Stimulated activated CD8-positive, alpha-beta memory T cell treated with anti-CD3 and anti-CD28 coated beads, Interleukin-12 subunit alpha, Interleukin-12 subunit beta, amount 100 ng/mL, for 24 hours (primary cell): ENCODE results near the gene VPS16.

Experiments used
- DNase-seq: peaks from one replicate; pipeline ENCODE4 v3.0.0-alpha.2; 2020; ENCODE audit errors: extremely low read depth

Gene VPS16

GRCh38 chr20:2835331-2835796 is 5.2 kb upstream of the VPS16 start:
- no peak for DNase-seq

GRCh38 chr20:2836035-2836434 is 4.5 kb upstream of the VPS16 start:
- DNase-seq: no peak

- DNase-seq: no peak
These were observed 3.2 kb upstream of the VPS16 start for GRCh38 chr20:2837221-2837960.

GRCh38 chr20:2838170-2838797 is 2.3 kb upstream of the VPS16 start:
- no peak for DNase-seq

GRCh38 chr20:2838847-2839671 is 1.5 kb upstream of the VPS16 start:
- no peak for DNase-seq

- no peak for DNase-seq
These were observed 810 bp upstream of the VPS16 start for GRCh38 chr20:2839732-2840137.

GRCh38 chr20:2840967-2841531 is 504 bp downstream of the VPS16 start:
- DNase-seq: no peak

GRCh38 chr20:2845607-2846006 is 5.1 kb downstream of the VPS16 start:
- no peak for DNase-seq

GRCh38 chr20:2846698-2847097 is 6.2 kb downstream of the VPS16 start:
- no peak for DNase-seq

- DNase-seq: no peak
These were observed 7.3 kb downstream of the VPS16 start for GRCh38 chr20:2847802-2848201.

- no peak for DNase-seq
These were observed 9.0 kb downstream of the VPS16 start for GRCh38 chr20:2849529-2849928.

- DNase-seq: no peak
These were observed 10.5 kb downstream of the VPS16 start for GRCh38 chr20:2851086-2851485.

- no peak for DNase-seq
These were observed 18.0 kb downstream of the VPS16 start for GRCh38 chr20:2858591-2858990.

GRCh38 chr20:2859330-2860121 is 19.0 kb downstream of the VPS16 start:
- no peak for DNase-seq

GRCh38 chr20:2864626-2865025 is 24.1 kb downstream of the VPS16 start:
- DNase-seq: no peak

GRCh38 chr20:2865101-2865500 is 24.6 kb downstream of the VPS16 start:
- no peak for DNase-seq

GRCh38 chr20:2865630-2866029 is 25.1 kb downstream of the VPS16 start:
- no peak for DNase-seq

GRCh38 chr20:2866236-2866635 is 25.7 kb downstream of the VPS16 start:
- DNase-seq: no peak

GRCh38 chr20:2867081-2867864 is 26.7 kb downstream of the VPS16 start:
- no peak for DNase-seq

- no peak for DNase-seq
These were observed 28.8 kb downstream of the VPS16 start for GRCh38 chr20:2869381-2869780.

GRCh38 chr20:2871111-2871465 is 30.5 kb downstream of the VPS16 start:
- no peak for DNase-seq
